Measurements from ENCODE around the gene RANBP1. TPM values are rescaled to one million over a fixed set of nuclear protein-coding genes. Genes with fewer than 3 reads are reported as not detected.

The RANBP1 gene
- total and polyA plus RNA-seq, 2 of the 13 experiments (the other 11 are each of a cell fraction or from before 2014, with no cell fraction given): 181 to 492 TPM

GRCh38 chr22:20116951-20117632 lies 1.2 kb downstream of the RANBP1 start, which contains the start of gene TRMT2A (continued):
- TF ChIP-seq SRSF1 (optimal IDR thresholded peaks at IDR 0.05; ENCODE audit: low read depth, low read length) (no peak), GATA4 (IDR thresholded peaks at IDR 0.05; ENCODE audit: borderline replicate concordance, low read depth) (no peak), ZGPAT (CRISPR knock-in tag; IDR thresholded peaks at IDR 0.05) (peak; percentile 90), ZNF296 (CRISPR knock-in tag; conservative IDR thresholded peaks at IDR 0.05) (no peak), PLRG1 (conservative IDR thresholded peaks at IDR 0.05) (no peak), THAP8 (CRISPR knock-in tag; IDR thresholded peaks at IDR 0.05; ENCODE audit: borderline replicate concordance) (peak; percentile 25; the same call in 1 of the 2 replicates), ZNF776 (CRISPR knock-in tag; IDR thresholded peaks at IDR 0.05) (peak; percentile 87; the same call in 1 of the 2 replicates), ZNF577 (CRISPR knock-in tag; IDR thresholded peaks at IDR 0.05; ENCODE audit: borderline replicate concordance, low read depth) (no peak), TEAD3 (CRISPR knock-in tag; optimal IDR thresholded peaks at IDR 0.05; ENCODE audit: borderline replicate concordance) (peak; percentile 26), ZNF572 (CRISPR knock-in tag; IDR thresholded peaks at IDR 0.05) (0 out of 2 replicates have a peak, but pooled peaks have one; percentile 37), FOXA3 (CRISPR knock-in tag; IDR thresholded peaks at IDR 0.05) (peak; percentile 44), REPIN1 (CRISPR knock-in tag; IDR thresholded peaks at IDR 0.05; ENCODE audit: borderline replicate concordance, low read depth) (peak; percentile 86), MTERF4 (CRISPR knock-in tag; IDR thresholded peaks at IDR 0.05) (peak; percentile 72; the same call in 1 of the 2 replicates), TCF12 (IDR thresholded peaks at IDR 0.05) (no peak), TCF12 (CRISPR knock-in tag; IDR thresholded peaks at IDR 0.05) (peak; percentile 87), SP2 (CRISPR knock-in tag; IDR thresholded peaks at IDR 0.05) (peak; percentile 73), MZF1 (CRISPR knock-in tag; IDR thresholded peaks at IDR 0.05; ENCODE audit: borderline replicate concordance) (no peak), KLF9 (CRISPR knock-in tag; IDR thresholded peaks at IDR 0.05; ENCODE audit: low read depth) (no peak), CEBPZ (IDR thresholded peaks at IDR 0.05; ENCODE audit: low read length) (no peak), ZNF766 (CRISPR knock-in tag; IDR thresholded peaks at IDR 0.05; ENCODE audit: borderline replicate concordance) (no peak), FOXC1 (CRISPR knock-in tag; IDR thresholded peaks at IDR 0.05; ENCODE audit: borderline replicate concordance) (peak; percentile 69; the same call in 1 of the 2 replicates), ZBTB21 (CRISPR knock-in tag; IDR thresholded peaks at IDR 0.05) (no peak; the same call in 1 of the 2 replicates), ZFP62 (CRISPR knock-in tag; IDR thresholded peaks at IDR 0.05) (no peak)
